Measurements from ENCODE around the gene GNL2. TPM values are rescaled to one million over a fixed set of nuclear protein-coding genes. Genes with fewer than 3 reads are reported as not detected.

Gene GNL2
- total and polyA plus RNA-seq, 2 donors (not counting 1 experiment from before 2014, with no cell fraction given): 15.7 to 44.0 TPM

DNA sequence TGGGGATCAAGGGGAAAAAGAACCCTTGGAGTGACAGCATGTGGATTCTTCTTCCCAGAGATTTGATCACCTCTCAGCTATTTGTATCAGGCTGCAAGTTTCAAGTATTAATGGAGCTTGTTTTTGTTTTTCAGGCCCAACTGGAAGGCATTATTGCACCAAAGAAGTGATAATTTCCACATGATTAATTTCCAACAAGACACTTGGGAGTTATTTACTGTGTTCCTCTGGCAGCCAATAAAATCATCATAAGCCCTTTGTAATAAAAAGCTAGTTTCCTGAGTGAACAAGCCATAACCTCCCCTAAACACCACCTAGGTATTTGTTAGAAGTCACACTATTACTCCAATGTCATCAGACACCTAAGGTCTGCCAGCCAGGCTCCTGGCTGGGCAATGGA lies 30.8 kb downstream of the GNL2 start:
- Histone ChIP-seq H3K36me3 (replicated peaks in 1 of 2; ENCODE audit: control extremely low read depth in 1 of 2, control insufficient read depth in 1 of 2, extremely low read depth in 1 of 2, insufficient read depth in 2 of 2, low read length in 1 of 2) (peaks cover 10 to 48% of the 10 kb centered on the region in 2 experiments), H3K9ac (ENCODE audit: low read length) (no peak overlapping the region), H3K27ac (ENCODE audit: low read length in 2 of 2) (no peak overlapping the region), H3K4me1 (ENCODE audit: control insufficient read depth in 2 of 2, insufficient read depth in 2 of 2, low read length in 2 of 2) (no peaks in the 10 kb centered on the region), H3K9me3 (ENCODE audit: control extremely low read depth in 1 of 3, control insufficient read depth in 2 of 3, insufficient read depth in 1 of 3, low read length in 2 of 3) (no peaks in the 10 kb centered on the region), H3K79me2 (ENCODE audit: control insufficient read depth, insufficient read depth, low read length) (no peaks in the 10 kb centered on the region), H3K27me3 (replicated peaks in 1 of 4; ENCODE audit: control extremely low read depth in 1 of 4, control insufficient read depth in 3 of 4, insufficient read depth in 4 of 4, low read length in 3 of 4) (no peaks in the 10 kb centered on the region), H2AFZ (ENCODE audit: insufficient read depth, low read depth, low read length, poor library complexity, severe bottlenecking) (no peak overlapping the region), H3K4me3 (ENCODE audit: control extremely low read depth in 1 of 5, extremely low read depth in 1 of 5, insufficient read depth in 1 of 5, low read depth in 2 of 5, low read length in 4 of 5) (no peak overlapping the region), H3K4me2 (replicated peaks; ENCODE audit: low read depth, low read length, poor library complexity, severe bottlenecking) (no peak overlapping the region), H4K20me1 (ENCODE audit: control insufficient read depth, insufficient read depth, low read length, poor library complexity, severe bottlenecking) (no peaks in the 10 kb centered on the region)
- TF ChIP-seq, protein P1, sequence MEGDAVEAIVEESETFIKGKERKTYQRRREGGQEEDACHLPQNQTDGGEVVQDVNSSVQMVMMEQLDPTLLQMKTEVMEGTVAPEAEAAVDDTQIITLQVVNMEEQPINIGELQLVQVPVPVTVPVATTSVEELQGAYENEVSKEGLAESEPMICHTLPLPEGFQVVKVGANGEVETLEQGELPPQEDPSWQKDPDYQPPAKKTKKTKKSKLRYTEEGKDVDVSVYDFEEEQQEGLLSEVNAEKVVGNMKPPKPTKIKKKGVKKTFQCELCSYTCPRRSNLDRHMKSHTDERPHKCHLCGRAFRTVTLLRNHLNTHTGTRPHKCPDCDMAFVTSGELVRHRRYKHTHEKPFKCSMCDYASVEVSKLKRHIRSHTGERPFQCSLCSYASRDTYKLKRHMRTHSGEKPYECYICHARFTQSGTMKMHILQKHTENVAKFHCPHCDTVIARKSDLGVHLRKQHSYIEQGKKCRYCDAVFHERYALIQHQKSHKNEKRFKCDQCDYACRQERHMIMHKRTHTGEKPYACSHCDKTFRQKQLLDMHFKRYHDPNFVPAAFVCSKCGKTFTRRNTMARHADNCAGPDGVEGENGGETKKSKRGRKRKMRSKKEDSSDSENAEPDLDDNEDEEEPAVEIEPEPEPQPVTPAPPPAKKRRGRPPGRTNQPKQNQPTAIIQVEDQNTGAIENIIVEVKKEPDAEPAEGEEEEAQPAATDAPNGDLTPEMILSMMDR (IDR thresholded peaks at IDR 0.05): no peak
- TF ChIP-seq EZH2 (IDR thresholded peaks at IDR 0.05; ENCODE audit: borderline replicate concordance, insufficient read depth, low read depth, low read length, poor library complexity, severe bottlenecking): no peak
- ChIA-PET POLR2A (no interaction called here), CTCF (no interaction called here)
- no peak for DNase-seq
- no peak for ATAC-seq (ENCODE audit: low read depth)
- no peaks in the 10 kb centered on the region for H3K27me3 Mint-ChIP-seq
- H3K9me3 Mint-ChIP-seq (ENCODE audit: insufficient read depth): no peaks in the 10 kb centered on the region
- H3K4me3 Mint-ChIP-seq: no peak overlapping the region
- H3K4me1 Mint-ChIP-seq: no peaks in the 10 kb centered on the region
- intact Hi-C loops (cut with micrococcal nuclease): no loop called here
- H3K27ac Mint-ChIP-seq: no peak overlapping the region

DNA sequence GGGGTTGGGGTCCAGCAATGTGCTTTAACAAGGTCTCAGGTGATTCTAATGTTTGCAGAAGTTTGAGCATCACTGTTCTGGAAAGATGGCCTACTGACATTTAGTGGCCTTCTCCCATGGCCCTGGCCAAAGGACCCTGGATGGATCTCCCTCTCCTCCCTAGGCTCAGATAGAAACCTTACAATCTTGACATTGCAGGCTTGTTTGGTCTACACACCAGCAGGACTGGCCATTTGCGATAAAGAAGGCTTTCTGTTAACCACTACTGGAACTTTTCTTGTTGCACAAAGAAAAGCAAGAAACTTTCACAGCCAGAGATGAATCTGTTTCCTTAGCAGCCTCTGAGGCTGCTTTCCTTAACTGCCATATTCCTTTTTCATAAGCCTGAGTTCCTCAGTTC lies 32.8 kb downstream of the GNL2 start:
- CTCF ChIA-PET: interaction anchor here (0.9 to 2.2 kb wide), 3 partner anchors 120 to 299 kb away, joined by 3 to 13 read pairs (median 4); partner anchors contain the start of gene MTF1

More for the DNA sequence above, 32.8 kb downstream of the GNL2 start:
- POLR2A ChIA-PET: no interaction called here
- Mint-ChIP-seq H3K27me3 (peaks cover 3% of the 10 kb centered on the region), H3K4me1 (no peaks in the 10 kb centered on the region), H3K9me3 (ENCODE audit: insufficient read depth) (no peaks in the 10 kb centered on the region), H3K4me3 (no peak overlapping the region), H3K27ac (no peak overlapping the region)
- H3K27ac ChIP-seq (ENCODE audit: low read length in 2 of 2): no peak overlapping the region
- no peaks in the 10 kb centered on the region for H3K9me3 ChIP-seq (ENCODE audit: control extremely low read depth in 1 of 3, control insufficient read depth in 2 of 3, insufficient read depth in 1 of 3, low read length in 2 of 3)
- intact Hi-C loops (cut with micrococcal nuclease): no loop called here
- WGBS (ENCODE audit: insufficient coverage): 100% methylated on average over 1 of the region's 1 CpG
- H3K79me2 ChIP-seq (ENCODE audit: control insufficient read depth, insufficient read depth, low read length): no peaks in the 10 kb centered on the region
- H3K4me2 ChIP-seq (replicated peaks; ENCODE audit: low read depth, low read length, poor library complexity, severe bottlenecking): no peak overlapping the region
- H3K36me3 ChIP-seq (replicated peaks in 1 of 2; ENCODE audit: control extremely low read depth in 1 of 2, control insufficient read depth in 1 of 2, extremely low read depth in 1 of 2, insufficient read depth in 2 of 2, low read length in 1 of 2): peaks cover 5 to 29% of the 10 kb centered on the region in 2 experiments
- H3K27me3 ChIP-seq (replicated peaks in 1 of 4; ENCODE audit: control extremely low read depth in 1 of 4, control insufficient read depth in 3 of 4, insufficient read depth in 4 of 4, low read length in 3 of 4): no peaks in the 10 kb centered on the region
- TF ChIP-seq EZH2 (IDR thresholded peaks at IDR 0.05; ENCODE audit: borderline replicate concordance, insufficient read depth, low read depth, low read length, poor library complexity, severe bottlenecking): no peak
- TF ChIP-seq, protein P1 (IDR thresholded peaks at IDR 0.05): no peak
- no peak overlapping the region for H2AFZ ChIP-seq (ENCODE audit: insufficient read depth, low read depth, low read length, poor library complexity, severe bottlenecking)
- H3K4me3 ChIP-seq (ENCODE audit: control extremely low read depth in 1 of 5, extremely low read depth in 1 of 5, insufficient read depth in 1 of 5, low read depth in 2 of 5, low read length in 4 of 5): no peak overlapping the region
- DNase-seq: no peak
- no peak for ATAC-seq (ENCODE audit: low read depth)
- no peaks in the 10 kb centered on the region for H4K20me1 ChIP-seq (ENCODE audit: control insufficient read depth, insufficient read depth, low read length, poor library complexity, severe bottlenecking)
- H3K4me1 ChIP-seq (ENCODE audit: control insufficient read depth in 2 of 2, insufficient read depth in 2 of 2, low read length in 2 of 2): no peaks in the 10 kb centered on the region
- H3K9ac ChIP-seq (ENCODE audit: low read length): no peak overlapping the region
